BLaER1 (cell line): ENCODE data around the gene AVPR1B.

Experiments used
- H3K27ac ChIP-seq: shearing (Covaris generic); formaldehyde crosslinking; 2 replicates; pipeline ENCODE4 v1.8.1; 2022
- H3K27me3 ChIP-seq: shearing (Covaris generic); formaldehyde crosslinking; 2 replicates; pipeline ENCODE4 v1.8.1; 2022
- H3K36me3 ChIP-seq: shearing (Covaris generic); formaldehyde crosslinking; 2 replicates; pipeline ENCODE4 v1.8.1; 2022
- H3K4me1 ChIP-seq: shearing (Covaris generic); formaldehyde crosslinking; 2 replicates; pipeline ENCODE4 v1.8.1; 2022
- H3K4me2 ChIP-seq: shearing (Covaris generic); formaldehyde crosslinking; 2 replicates; pipeline ENCODE4 v1.8.1; 2022
- H3K4me3 ChIP-seq: shearing (Covaris generic); formaldehyde crosslinking; 2 replicates; pipeline ENCODE4 v1.8.1; 2022
- H3K9ac ChIP-seq: shearing (Covaris generic); formaldehyde crosslinking; 2 replicates; pipeline ENCODE4 v1.8.1; 2022
- H3K9me3 ChIP-seq: shearing (Covaris generic); formaldehyde crosslinking; 2 replicates; pipeline ENCODE4 v1.8.1; 2022
- H4K20me1 ChIP-seq: shearing (Covaris generic); formaldehyde crosslinking; 2 replicates; pipeline ENCODE4 v1.8.1; 2022
- Cebpa-rat ChIP-seq: shearing (Covaris generic); IDR thresholded peaks from 2 replicates; pipeline ENCODE4 v1.8.1; 2022

Gene AVPR1B

DNA sequence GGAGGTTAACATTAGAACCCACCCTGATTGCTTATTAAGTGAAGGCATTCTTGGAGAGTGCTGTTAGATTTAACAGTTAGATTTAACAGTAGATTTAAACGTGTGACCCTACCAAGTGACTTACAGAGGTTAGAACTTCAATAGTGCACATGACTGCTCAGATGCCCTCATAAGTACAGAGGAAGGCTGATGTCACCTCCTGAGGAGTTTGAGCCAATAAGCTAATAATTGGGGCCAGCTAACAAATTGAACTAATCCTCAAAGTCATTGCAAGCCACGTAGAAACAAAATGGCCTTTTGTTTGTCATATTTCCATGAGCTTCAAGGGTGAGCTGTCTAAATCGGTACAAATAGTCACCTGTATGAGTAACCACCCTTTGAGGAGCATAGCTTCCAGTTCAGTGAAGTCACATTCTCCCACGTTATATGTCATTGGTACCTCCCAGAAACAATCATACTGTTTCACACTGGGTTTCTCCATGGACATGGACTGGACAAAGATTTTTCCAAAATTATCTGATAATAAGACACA is 11.7 kb downstream of the AVPR1B start:
- no peak overlapping the region for H3K27ac ChIP-seq
- H4K20me1 ChIP-seq = no peaks in the 10 kb centered on the region
- peaks cover 17% of the 10 kb centered on the region for H3K4me1 ChIP-seq
- no peak for TF ChIP-seq Cebpa-rat
- no peaks in the 10 kb centered on the region for H3K27me3 ChIP-seq
- H3K9ac ChIP-seq = no peak overlapping the region
- H3K36me3 ChIP-seq = no peaks in the 10 kb centered on the region
- H3K4me2 ChIP-seq = no peak overlapping the region
- no peaks in the 10 kb centered on the region for H3K9me3 ChIP-seq
- H3K4me3 ChIP-seq = no peak overlapping the region

DNA sequence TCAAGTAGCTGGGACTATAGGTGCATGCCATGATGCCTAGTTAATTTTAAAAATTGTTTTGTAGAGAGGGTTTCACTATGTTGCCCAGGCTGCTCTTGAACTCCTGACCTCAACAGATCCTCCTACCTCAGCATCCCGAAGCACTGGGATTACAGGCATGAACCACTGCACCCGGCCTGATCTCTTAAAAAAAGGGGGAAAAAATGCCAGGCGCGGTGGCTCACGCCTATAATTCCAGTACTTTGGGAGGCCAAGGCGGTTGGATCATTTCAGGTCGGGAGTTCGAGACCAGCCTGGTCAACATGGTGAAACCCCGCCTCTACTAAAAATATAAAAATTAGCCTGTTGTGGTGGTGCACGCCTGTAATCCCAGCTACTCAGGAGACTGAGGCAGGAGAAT is 13.2 kb downstream of the AVPR1B start:
- no peaks in the 10 kb centered on the region for H3K27me3 ChIP-seq
- H3K9me3 ChIP-seq = no peaks in the 10 kb centered on the region
- H4K20me1 ChIP-seq = no peaks in the 10 kb centered on the region
- H3K27ac ChIP-seq = no peak overlapping the region
- no peak overlapping the region for H3K4me3 ChIP-seq
- TF ChIP-seq Cebpa-rat = no peak
- no peak overlapping the region for H3K9ac ChIP-seq
- H3K4me1 ChIP-seq = peaks cover 17% of the 10 kb centered on the region
- no peak overlapping the region for H3K4me2 ChIP-seq
- H3K36me3 ChIP-seq = no peaks in the 10 kb centered on the region

DNA sequence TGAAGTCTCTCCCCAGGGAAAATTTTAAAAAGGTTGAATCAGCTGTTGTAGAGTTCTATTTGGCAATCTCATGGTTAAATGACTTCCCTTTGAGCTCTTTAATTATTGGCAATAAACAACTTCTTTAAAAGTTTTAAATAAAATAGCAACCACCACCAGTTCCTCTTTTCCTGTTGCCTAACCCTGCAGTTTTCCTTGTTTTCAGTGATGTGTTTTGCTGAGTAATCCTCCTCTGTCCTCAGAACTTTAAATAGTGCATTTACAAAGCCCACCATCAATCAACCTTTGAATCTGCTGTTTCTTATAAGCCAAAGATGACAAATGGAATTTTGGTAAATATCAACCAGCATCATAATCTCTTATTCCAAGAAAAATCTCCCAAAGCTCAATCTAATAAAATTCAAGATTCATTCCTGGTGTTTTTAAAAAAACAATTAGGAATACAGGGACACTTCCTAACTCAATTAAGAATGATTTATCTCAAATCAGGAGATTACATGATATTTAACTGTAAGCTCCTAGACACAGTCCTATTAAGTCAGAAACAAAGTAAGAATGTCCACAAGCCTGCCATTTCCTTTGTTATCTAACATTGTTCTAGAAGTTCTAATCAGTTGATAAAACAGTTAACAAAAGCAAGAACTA is 14.8 kb downstream of the AVPR1B start:
- Histone ChIP-seq H3K4me1 (peaks cover 17% of the 10 kb centered on the region), H3K27me3 (no peaks in the 10 kb centered on the region), H3K9me3 (no peaks in the 10 kb centered on the region), H3K36me3 (no peaks in the 10 kb centered on the region), H3K9ac (no peak overlapping the region), H3K4me3 (no peak overlapping the region), H3K27ac (no peak overlapping the region), H3K4me2 (peak overlapping the region; percentile 42; the same call in 1 of the 2 replicates), H4K20me1 (no peaks in the 10 kb centered on the region)
- no peak for TF ChIP-seq Cebpa-rat

DNA sequence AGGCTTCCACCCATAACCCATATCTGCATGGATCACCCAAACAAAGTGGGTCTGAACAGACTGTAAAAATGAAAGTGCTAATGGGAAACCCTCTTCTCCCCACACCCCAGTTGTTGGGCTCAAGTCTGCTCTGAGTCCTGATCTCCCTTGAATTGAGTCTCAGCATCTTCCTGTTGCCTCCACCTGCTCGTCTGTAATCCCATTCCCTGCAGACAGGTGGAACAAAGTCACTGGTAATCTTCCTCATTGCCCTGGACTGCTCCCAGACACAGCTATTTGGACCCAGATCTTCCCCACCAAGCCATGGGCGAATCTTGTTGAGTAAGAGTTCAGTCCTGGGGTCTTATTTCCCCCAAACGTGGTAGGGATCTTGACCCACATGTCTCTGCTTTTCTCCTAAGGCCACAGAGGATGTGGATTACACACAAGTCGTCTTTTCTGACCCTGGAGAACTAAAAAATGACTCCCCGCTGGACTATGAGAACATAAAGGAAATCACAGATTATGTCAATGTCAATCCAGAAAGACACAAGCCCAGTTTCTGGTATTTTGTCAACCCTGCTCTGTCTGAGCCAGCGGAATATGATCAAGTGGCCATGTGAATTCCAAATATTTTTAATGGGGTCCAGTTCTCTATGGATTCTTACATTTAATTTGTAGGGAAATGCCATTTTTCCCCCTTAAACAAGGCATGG is 15.7 kb downstream of the AVPR1B start:
- H3K4me2 ChIP-seq = peak overlapping the region; percentile 42; the same call in 1 of the 2 replicates
- no peak overlapping the region for H3K9ac ChIP-seq
- peaks cover 17% of the 10 kb centered on the region for H3K4me1 ChIP-seq
- no peak for TF ChIP-seq Cebpa-rat
- H3K27me3 ChIP-seq = no peaks in the 10 kb centered on the region
- H4K20me1 ChIP-seq = no peaks in the 10 kb centered on the region
- H3K36me3 ChIP-seq = no peaks in the 10 kb centered on the region
- no peaks in the 10 kb centered on the region for H3K9me3 ChIP-seq
- H3K27ac ChIP-seq = no peak overlapping the region
- H3K4me3 ChIP-seq = no peak overlapping the region

DNA sequence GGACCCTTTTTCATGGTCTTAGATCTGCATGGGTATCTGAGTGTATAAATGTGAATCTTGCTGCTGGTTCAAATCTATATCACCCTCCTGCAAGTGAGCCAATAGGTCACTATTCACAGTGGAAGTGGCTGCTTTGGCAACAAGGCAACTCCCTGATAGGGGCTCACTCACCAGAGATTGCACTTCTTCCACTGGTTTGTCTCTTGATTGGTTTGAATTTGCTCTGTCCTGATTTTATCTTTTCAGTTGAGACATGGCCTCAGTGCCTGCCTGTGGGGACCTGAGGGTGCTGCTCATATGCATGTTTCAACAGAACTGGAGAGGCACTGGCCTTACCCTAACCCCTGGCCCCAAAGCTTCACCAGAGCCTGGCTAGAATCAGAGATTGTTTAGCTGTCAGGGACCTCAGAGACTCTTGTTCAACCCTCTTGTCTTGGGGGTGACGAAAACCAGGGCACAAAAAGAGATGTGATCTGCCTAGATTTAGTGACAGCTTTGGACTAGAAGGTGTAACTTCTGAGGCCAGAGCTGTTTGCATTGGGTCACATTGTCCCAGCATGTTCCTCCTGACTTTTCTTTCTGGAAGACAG is 16.9 kb downstream of the AVPR1B start:
- H3K27me3 ChIP-seq = no peaks in the 10 kb centered on the region
- no peak overlapping the region for H3K4me3 ChIP-seq
- H3K9ac ChIP-seq = no peak overlapping the region
- H4K20me1 ChIP-seq = no peaks in the 10 kb centered on the region
- no peak overlapping the region for H3K4me2 ChIP-seq
- H3K9me3 ChIP-seq = no peaks in the 10 kb centered on the region
- TF ChIP-seq Cebpa-rat = no peak
- H3K4me1 ChIP-seq = peaks cover 12% of the 10 kb centered on the region
- H3K36me3 ChIP-seq = no peaks in the 10 kb centered on the region
- no peak overlapping the region for H3K27ac ChIP-seq

DNA sequence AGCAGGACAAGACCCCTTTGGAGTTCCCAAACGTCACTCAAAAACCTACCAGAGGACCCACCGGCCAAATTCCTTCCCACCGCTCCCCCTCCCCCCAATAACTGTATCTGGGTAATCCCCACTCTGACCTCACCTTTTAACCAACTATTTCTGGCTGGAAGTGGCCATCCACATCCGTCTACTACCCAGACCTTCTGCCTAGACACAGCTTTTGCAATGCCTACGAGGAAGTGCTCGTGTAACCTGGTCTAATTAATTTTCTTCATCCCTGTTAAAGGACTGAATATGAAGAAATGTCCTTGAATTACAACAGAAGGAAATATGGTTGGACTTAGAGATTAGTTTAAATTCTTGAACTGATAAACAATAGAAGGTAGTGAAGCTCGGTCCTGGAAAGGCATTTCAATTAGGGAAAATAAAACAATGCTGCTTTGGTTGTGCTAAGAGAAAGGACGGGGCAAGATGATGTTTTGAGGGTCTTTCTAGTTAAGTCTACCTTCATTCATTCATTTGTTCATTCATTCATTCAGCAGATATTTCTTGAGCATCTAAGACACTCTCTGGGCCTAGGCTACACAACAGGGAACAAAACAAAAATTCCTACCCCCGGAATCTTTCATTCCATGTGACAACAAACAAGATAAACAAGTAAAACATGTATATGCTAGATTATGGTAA is 18.8 kb downstream of the AVPR1B start:
- H3K9me3 ChIP-seq = no peaks in the 10 kb centered on the region
- H3K36me3 ChIP-seq = no peaks in the 10 kb centered on the region
- no peaks in the 10 kb centered on the region for H3K27me3 ChIP-seq
- H3K4me3 ChIP-seq = no peak overlapping the region
- H3K4me1 ChIP-seq = peaks cover 17% of the 10 kb centered on the region
- H3K9ac ChIP-seq = no peak overlapping the region
- H3K4me2 ChIP-seq = no peak overlapping the region
- no peak for TF ChIP-seq Cebpa-rat
- no peak overlapping the region for H3K27ac ChIP-seq
- no peaks in the 10 kb centered on the region for H4K20me1 ChIP-seq

DNA sequence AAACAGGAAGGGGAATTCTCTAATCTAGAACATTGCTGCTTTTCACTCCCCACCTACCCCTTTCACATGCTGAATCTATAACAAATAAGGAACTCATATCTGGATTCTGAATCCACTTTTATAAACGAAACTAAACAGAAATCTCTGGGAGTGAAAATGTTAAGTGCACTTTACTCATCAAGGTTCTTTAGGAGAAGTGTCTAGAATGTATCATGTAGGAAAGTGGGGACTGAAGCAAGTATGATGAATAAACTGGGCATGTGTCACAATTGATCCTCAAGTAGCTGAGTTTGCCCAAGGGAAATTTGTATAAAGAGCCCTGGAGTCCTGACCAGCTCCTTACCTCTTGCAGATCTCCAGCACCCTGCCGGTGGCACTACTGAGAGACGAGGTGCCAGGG is 19.8 kb downstream of the AVPR1B start:
- peaks cover 17% of the 10 kb centered on the region for H3K4me1 ChIP-seq
- H3K36me3 ChIP-seq = no peaks in the 10 kb centered on the region
- no peaks in the 10 kb centered on the region for H3K9me3 ChIP-seq
- no peak overlapping the region for H3K27ac ChIP-seq
- H3K4me3 ChIP-seq = no peak overlapping the region
- no peaks in the 10 kb centered on the region for H4K20me1 ChIP-seq
- H3K27me3 ChIP-seq = no peaks in the 10 kb centered on the region
- H3K9ac ChIP-seq = no peak overlapping the region
- H3K4me2 ChIP-seq = no peak overlapping the region
- no peak for TF ChIP-seq Cebpa-rat

DNA sequence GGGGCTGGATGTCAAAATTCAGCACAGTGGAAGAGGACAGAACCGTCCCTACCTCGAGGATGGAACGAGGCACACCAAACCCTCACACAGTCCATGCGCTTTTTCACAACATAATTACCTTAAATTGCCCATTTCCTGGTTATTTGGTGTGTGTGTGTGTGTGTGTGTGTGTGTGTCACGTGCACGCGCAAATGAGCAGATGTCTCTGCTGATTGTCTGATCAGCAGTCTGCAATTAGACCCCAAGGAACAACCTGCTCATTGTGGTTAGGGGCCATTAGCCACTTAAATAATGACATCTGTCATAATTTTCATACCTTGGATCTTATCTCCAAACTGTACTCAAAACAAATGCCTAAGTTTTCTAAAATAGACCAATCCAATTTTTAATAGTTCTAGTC is 23.2 kb downstream of the AVPR1B start:
- H4K20me1 ChIP-seq = no peaks in the 10 kb centered on the region
- no peaks in the 10 kb centered on the region for H3K9me3 ChIP-seq
- H3K4me3 ChIP-seq = no peak overlapping the region
- peaks cover 6% of the 10 kb centered on the region; the same call in 1 of the 2 replicates for H3K4me1 ChIP-seq
- H3K36me3 ChIP-seq = no peaks in the 10 kb centered on the region
- no peak overlapping the region for H3K4me2 ChIP-seq
- H3K27me3 ChIP-seq = no peaks in the 10 kb centered on the region
- no peak overlapping the region for H3K9ac ChIP-seq
- H3K27ac ChIP-seq = no peak overlapping the region
- no peak for TF ChIP-seq Cebpa-rat

DNA sequence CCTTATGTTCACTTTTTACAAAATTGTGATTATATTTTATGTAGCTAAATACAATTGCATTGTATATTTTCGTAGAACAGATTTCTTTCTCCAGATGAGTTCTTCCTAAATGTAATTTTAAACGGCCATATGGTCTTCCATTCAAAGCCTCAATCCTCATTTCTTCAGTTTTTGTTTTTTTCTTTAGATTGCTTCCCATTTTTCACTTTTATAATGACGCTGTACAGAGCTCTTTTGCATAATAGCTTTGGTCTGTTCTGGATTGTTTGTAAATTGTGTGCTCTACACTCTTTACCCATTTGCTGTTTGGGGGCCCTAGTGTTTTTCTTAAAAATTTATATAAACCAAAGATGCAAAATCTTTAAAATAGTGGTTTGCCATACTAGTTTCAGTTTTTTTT is 27.8 kb downstream of the AVPR1B start:
- no peak overlapping the region for H3K4me3 ChIP-seq
- H3K9ac ChIP-seq = no peak overlapping the region
- H3K4me1 ChIP-seq = peaks cover 9% of the 10 kb centered on the region; the same call in 1 of the 2 replicates
- H3K36me3 ChIP-seq = no peaks in the 10 kb centered on the region
- H3K27ac ChIP-seq = no peak overlapping the region
- H3K4me2 ChIP-seq = no peak overlapping the region
- H4K20me1 ChIP-seq = no peaks in the 10 kb centered on the region
- no peaks in the 10 kb centered on the region for H3K27me3 ChIP-seq
- TF ChIP-seq Cebpa-rat = no peak
- H3K9me3 ChIP-seq = no peaks in the 10 kb centered on the region

DNA sequence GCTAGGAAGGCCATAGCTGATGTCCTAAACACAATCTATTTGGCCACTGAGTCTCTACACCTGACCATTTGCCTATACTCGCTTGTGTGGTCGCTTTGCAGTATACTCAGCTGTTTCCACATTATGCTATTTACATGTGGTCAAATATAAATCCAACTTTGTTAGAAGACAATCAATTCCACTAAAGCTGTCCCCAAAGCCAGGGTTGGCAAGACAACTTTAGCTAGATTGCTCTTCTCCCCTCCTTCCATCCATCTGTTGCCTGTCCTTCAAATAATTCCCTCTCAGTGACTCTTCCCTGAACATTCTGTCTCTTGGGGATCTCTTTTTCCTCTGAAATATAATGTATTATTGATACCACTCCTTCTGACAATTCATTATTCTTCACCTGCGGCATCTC is 30.1 kb downstream of the AVPR1B start:
- H3K4me1 ChIP-seq = peaks cover 31% of the 10 kb centered on the region
- no peak overlapping the region for H3K4me2 ChIP-seq
- no peaks in the 10 kb centered on the region for H4K20me1 ChIP-seq
- no peak overlapping the region for H3K9ac ChIP-seq
- TF ChIP-seq Cebpa-rat = no peak
- H3K9me3 ChIP-seq = no peaks in the 10 kb centered on the region
- no peaks in the 10 kb centered on the region for H3K36me3 ChIP-seq
- H3K27ac ChIP-seq = no peak overlapping the region
- no peaks in the 10 kb centered on the region for H3K27me3 ChIP-seq
- H3K4me3 ChIP-seq = no peak overlapping the region
